Stimulated activated CD8-positive, alpha-beta memory T cell treated with anti-CD3 and anti-CD28 coated beads, Interleukin-2, amount 100 ng/mL, for 48 hours (primary cell): ENCODE data around the gene CTTN.
"Not testable (repeated sequence)": the region's sequence is repeated elsewhere in the genome, so short reads cannot be mapped to it uniquely, and the experiment has no call there.

Source experiments
- DNase-seq, 2 donors: peaks; one replicate each; pipeline ENCODE4 v3.0.0-alpha.2; 2020; ENCODE audit warnings: low read depth in 2 of 2

The CTTN gene

GRCh38 chr11:70381350-70381749 is 17.0 kb upstream of the CTTN start:
- no peak for DNase-seq

- no peak for DNase-seq
Measured at GRCh38 chr11:70381872-70382861, 16.2 kb upstream of the CTTN start.

GRCh38 chr11:70383664-70384565 is 14.4 kb upstream of the CTTN start:
- DNase-seq = no peak

GRCh38 chr11:70384566-70385152 is 13.7 kb upstream of the CTTN start:
- DNase-seq = no peak

GRCh38 chr11:70387564-70387963 is 10.8 kb upstream of the CTTN start:
- DNase-seq = no peak

- DNase-seq = no peak
Measured at GRCh38 chr11:70389201-70389600, 9.1 kb upstream of the CTTN start.

- DNase-seq = not testable (repeated sequence)
Measured at GRCh38 chr11:70390882-70391281, 7.4 kb upstream of the CTTN start.

- DNase-seq = no peak
Measured at GRCh38 chr11:70394211-70394950, 3.9 kb upstream of the CTTN start.

GRCh38 chr11:70397336-70397982 is 870 bp upstream of the CTTN start:
- DNase-seq = no peak

- no peak for DNase-seq
Measured at GRCh38 chr11:70398834-70399680, 728 bp downstream of the CTTN start.

GRCh38 chr11:70399681-70400112 is 1.4 kb downstream of the CTTN start:
- no peak for DNase-seq

- no peak for DNase-seq
Measured at GRCh38 chr11:70400643-70401042, 2.3 kb downstream of the CTTN start.

- DNase-seq = no peak
Measured at GRCh38 chr11:70402016-70402415, 3.7 kb downstream of the CTTN start.

- no peak for DNase-seq
Measured at GRCh38 chr11:70402685-70403084, 4.4 kb downstream of the CTTN start.

GRCh38 chr11:70404244-70404643 is 5.9 kb downstream of the CTTN start:
- DNase-seq = no peak

- no peak for DNase-seq
Measured at GRCh38 chr11:70405679-70406395, 7.5 kb downstream of the CTTN start.

- no peak for DNase-seq
Measured at GRCh38 chr11:70407121-70407520, 8.8 kb downstream of the CTTN start.

- DNase-seq = no peak
Measured at GRCh38 chr11:70407814-70408213, 9.5 kb downstream of the CTTN start.

- DNase-seq = not testable (repeated sequence)
Measured at GRCh38 chr11:70408326-70408725, 10.0 kb downstream of the CTTN start.
